Thymus (tissue), 11 donors: Measurements from ENCODE around the gene ALDH1L1. TPM values are rescaled to one million over a fixed set of nuclear protein-coding genes. Genes with fewer than 3 reads are reported as not detected.

ENCODE experiments used
- DNase-seq, 9 donors: peaks; one replicate each; pipeline ENCODE4 v3.0.0-alpha.2; 2013; ENCODE audit warnings: low spot score in 9 of 9, low read depth in 6 of 9, missing footprints in 1 of 9
- H3K27ac ChIP-seq, 2 donors: one replicate each; pipeline ENCODE4 v1.5.1; 2013; ENCODE audit warnings: control low read depth in 1 of 2, low read depth in 1 of 2, low read length in 1 of 2, mild to moderate bottlenecking in 1 of 2, moderate library complexity in 1 of 2
- H3K27me3 ChIP-seq, 2 donors: one replicate each; pipeline ENCODE4 v1.5.1; 2013; ENCODE audit warnings: low read length in 1 of 2; ENCODE audit not compliant: control insufficient read depth in 2 of 2, insufficient read depth in 1 of 2
- H3K36me3 ChIP-seq, 2 donors: one replicate each; pipeline ENCODE4 v1.5.1; 2013; ENCODE audit warnings: low read length in 1 of 2, mild to moderate bottlenecking in 1 of 2, moderate library complexity in 1 of 2; ENCODE audit not compliant: control insufficient read depth in 2 of 2, insufficient read depth in 2 of 2
- H3K4me1 ChIP-seq, 2 donors: one replicate each; pipeline ENCODE4 v1.5.1; 2013; ENCODE audit warnings: low read length in 2 of 2; ENCODE audit not compliant: control insufficient read depth in 2 of 2, insufficient read depth in 2 of 2
- H3K4me3 ChIP-seq, 2 donors: one replicate each; pipeline ENCODE4 v1.5.1; 2013; ENCODE audit warnings: low read length in 2 of 2, control low read depth in 1 of 2, mild to moderate bottlenecking in 1 of 2
- H3K9me3 ChIP-seq, 2 donors: one replicate each; pipeline ENCODE4 v1.5.1; 2013; ENCODE audit warnings: low read length in 1 of 2, mild to moderate bottlenecking in 1 of 2; ENCODE audit not compliant: control insufficient read depth in 2 of 2, insufficient read depth in 1 of 2
- WGBS: extraction: QIAGEN DNeasy Blood & Tissue Kit; methylation state at CpG from one replicate; pipeline ENCODE4 v1.1.7; 2013; 5-methylcytosine and 5-hydroxymethylcytosine counted together
- polyA plus RNA-seq: library from polyadenylated mRNA; stranded (reverse); fragments of 200-250 nt; gene quantifications from one replicate; pipeline ENCODE4 v1.2.3, GENCODE V29; 2013
- total RNA-seq: library from RNA; stranded (reverse); fragments of 120-200 nt; gene quantifications from one replicate; pipeline ENCODE4 v1.2.4, GENCODE V29; 2013
- donor health status: healthy.

ALDH1L1 gene
- total and polyA plus RNA-seq, 2 donors: 0.85 to 15.6 TPM

DNA sequence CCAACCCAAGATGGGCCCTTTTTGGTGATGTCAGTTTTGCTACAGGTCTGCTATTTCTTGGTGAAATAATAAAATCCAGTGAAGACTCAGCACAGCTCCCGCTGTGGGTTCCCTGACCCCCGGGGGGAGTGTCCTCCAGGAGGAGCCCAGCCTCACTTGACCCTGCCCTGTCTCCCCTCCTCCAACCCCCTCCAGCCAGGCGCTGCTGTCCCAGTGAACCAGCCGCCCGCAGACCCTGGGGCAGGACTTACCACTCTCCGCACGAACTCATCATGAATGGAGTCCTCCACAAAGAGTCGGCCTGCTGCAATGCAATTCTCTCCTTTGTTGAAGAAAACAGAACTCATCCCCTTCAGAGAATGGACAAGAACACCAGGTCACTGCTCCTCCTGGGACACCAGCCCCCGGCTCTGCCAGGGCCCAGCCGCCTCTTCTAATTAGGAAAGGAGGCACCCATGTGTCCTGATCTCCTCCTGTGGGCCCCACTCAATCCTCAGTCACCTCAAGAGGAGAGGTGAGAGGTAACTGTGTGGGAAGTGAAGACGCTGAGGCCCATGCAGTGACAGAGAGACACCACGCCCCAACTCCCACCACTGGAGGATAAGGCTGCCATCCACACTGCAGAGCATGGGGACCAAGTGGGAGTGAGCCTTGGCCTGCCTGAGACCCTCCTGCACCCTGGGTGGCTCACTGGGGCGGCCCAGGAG lies 67.7 kb downstream of the ALDH1L1 start:
- H3K27me3 ChIP-seq: no peaks in the 10 kb centered on the region
- 95% methylated on average over 13 of the region's 13 CpGs for WGBS
- H3K9me3 ChIP-seq: no peaks in the 10 kb centered on the region
- no peak for DNase-seq
- H3K27ac ChIP-seq: no peak overlapping the region
- peaks cover 4 to 11% of the 10 kb centered on the region in 2 donors for H3K4me1 ChIP-seq
- no peak overlapping the region for H3K4me3 ChIP-seq
- H3K36me3 ChIP-seq: no peaks in the 10 kb centered on the region

DNA sequence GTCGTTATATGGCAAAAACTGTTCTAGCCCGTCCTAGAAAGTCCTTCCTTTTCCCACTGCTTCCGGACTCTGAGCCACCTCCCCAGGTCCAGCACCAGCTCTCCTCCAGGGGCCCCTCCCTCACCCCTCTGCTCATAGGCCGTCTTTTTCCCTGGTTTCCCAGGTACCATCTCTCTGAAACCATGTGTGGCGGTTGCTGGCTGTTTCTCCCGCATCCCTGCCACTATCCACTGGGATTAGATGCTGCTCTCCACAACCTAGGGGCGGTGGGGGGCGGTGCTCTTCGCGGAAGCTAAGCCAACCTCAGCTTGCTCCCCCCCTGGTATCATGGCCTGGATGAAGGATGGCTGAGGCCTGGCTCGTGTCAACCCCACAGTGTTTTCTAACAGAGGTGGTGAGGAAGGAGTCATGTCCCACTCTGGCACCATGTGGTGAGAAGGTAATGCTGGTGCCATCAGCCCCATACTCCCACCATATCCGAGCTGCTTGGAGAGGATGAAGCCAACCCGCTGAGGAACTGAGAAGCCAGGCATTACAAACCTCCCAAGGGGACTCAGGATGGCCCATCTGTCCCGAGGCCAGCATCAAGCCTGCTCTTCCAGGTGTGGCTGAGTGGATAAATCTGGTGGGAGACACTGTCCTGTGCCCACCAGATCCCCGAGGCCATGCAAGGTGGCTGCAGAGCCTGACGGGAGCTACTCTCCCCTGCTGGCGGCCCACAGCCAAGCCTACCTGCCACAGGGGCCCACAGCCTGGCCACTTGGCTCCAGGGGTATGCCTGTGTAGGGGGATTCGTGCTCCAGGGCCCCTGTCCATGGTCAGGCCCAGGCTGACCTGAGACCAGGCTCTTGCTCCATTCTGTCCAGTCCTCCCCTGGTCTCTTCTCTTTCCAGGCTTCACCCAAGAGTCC lies 68.6 kb downstream of the ALDH1L1 start:
- Histone ChIP-seq H3K9me3 (peaks cover 0 to 6% of the 10 kb centered on the region in 2 donors), H3K36me3 (no peaks in the 10 kb centered on the region), H3K27me3 (no peaks in the 10 kb centered on the region), H3K4me1 (peaks cover 13 to 19% of the 10 kb centered on the region in 2 donors), H3K4me3 (no peak overlapping the region), H3K27ac (no peak overlapping the region)
- WGBS: 94% methylated on average over 18 of the region's 18 CpGs
- DNase-seq: no peak

- peaks cover 0 to 8% of the 10 kb centered on the region in 2 donors for H3K9me3 ChIP-seq
- DNase-seq: no peak
Measured at GRCh38 chr3:126111126-126111551, 69.2 kb downstream of the ALDH1L1 start.

GRCh38 chr3:126110431-126111125 lies 69.8 kb downstream of the ALDH1L1 start:
- Histone ChIP-seq H3K27ac (no peak overlapping the region), H3K4me1 (peaks cover 9 to 17% of the 10 kb centered on the region in 2 donors), H3K36me3 (no peaks in the 10 kb centered on the region), H3K4me3 (no peak overlapping the region), H3K27me3 (no peaks in the 10 kb centered on the region), H3K9me3 (peaks cover 0 to 8% of the 10 kb centered on the region in 2 donors)
- 96% methylated on average over 12 of the region's 12 CpGs for WGBS
- no peak for DNase-seq

More at GRCh38 chr3:126111126-126111551, 69.2 kb downstream of the ALDH1L1 start:
- Histone ChIP-seq H3K27me3 (no peaks in the 10 kb centered on the region), H3K27ac (no peak overlapping the region), H3K36me3 (no peaks in the 10 kb centered on the region), H3K4me3 (no peak overlapping the region), H3K4me1 (peaks cover 9 to 17% of the 10 kb centered on the region in 2 donors)
- WGBS: 94% methylated on average over 10 of the region's 10 CpGs

GRCh38 chr3:126109880-126110235 lies 70.5 kb downstream of the ALDH1L1 start:
- no peaks in the 10 kb centered on the region for H3K36me3 ChIP-seq
- 97% methylated on average over 10 of the region's 10 CpGs for WGBS
- H3K9me3 ChIP-seq: peaks cover 0 to 8% of the 10 kb centered on the region in 2 donors
- H3K27ac ChIP-seq: no peak overlapping the region
- H3K4me3 ChIP-seq: no peak overlapping the region
- no peak for DNase-seq
- H3K27me3 ChIP-seq: no peaks in the 10 kb centered on the region
- H3K4me1 ChIP-seq: peaks cover 9 to 17% of the 10 kb centered on the region in 2 donors

GRCh38 chr3:126109146-126109879 lies 71.1 kb downstream of the ALDH1L1 start:
- peaks cover 0 to 8% of the 10 kb centered on the region in 2 donors for H3K9me3 ChIP-seq
- H3K27me3 ChIP-seq: no peaks in the 10 kb centered on the region
- H3K4me3 ChIP-seq: no peak overlapping the region
- no peak overlapping the region for H3K27ac ChIP-seq
- H3K4me1 ChIP-seq: peaks cover 9 to 17% of the 10 kb centered on the region in 2 donors
- no peaks in the 10 kb centered on the region for H3K36me3 ChIP-seq
- DNase-seq: no peak
- WGBS: 96% methylated on average over 13 of the region's 13 CpGs

- Histone ChIP-seq H3K36me3 (no peaks in the 10 kb centered on the region), H3K9me3 (peaks cover 0 to 8% of the 10 kb centered on the region in 2 donors), H3K4me1 (peaks cover 9 to 17% of the 10 kb centered on the region in 2 donors), H3K27ac (no peak overlapping the region), H3K4me3 (no peak overlapping the region), H3K27me3 (no peaks in the 10 kb centered on the region)
- no peak for DNase-seq
- 99% methylated on average over 5 of the region's 5 CpGs for WGBS
Measured at GRCh38 chr3:126108676-126109050, 71.7 kb downstream of the ALDH1L1 start.

DNA sequence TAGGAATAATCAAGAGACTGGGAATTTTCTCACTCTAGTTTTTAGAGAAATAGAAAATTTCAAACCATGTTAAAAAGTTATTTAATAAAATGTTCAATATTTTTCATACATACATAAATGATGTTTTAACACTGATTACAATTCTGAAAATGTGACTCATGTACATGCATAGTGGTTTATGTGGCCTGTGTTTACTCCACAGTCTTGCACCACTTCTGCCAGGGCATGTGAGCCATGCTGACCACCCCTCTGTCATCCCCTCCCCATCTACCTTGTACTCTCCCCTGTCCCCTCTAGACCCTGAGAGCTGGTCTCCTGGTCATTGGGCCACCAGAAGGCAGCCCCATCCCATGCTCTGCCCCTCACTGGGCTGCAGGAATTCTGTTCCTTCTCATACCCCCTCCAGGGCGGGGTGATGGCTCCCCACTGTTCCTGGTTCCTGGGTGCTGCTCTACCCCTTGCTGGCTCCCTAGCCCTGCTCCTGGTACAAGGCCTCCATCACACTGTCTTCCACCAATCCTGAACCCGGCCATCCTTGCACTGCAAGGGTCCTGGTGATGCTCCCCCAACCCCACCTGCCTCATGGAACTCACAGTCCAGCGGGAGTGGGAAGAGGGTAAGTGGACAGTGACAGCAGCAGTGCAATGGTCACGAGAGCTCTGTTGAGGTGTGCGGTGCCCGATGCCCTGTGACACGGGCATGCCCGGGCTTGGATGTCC lies 72.3 kb downstream of the ALDH1L1 start:
- peaks cover 0 to 8% of the 10 kb centered on the region in 2 donors for H3K9me3 ChIP-seq
- 98% methylated on average over 8 of the region's 8 CpGs for WGBS
- no peak for DNase-seq

More for the DNA sequence above, 72.3 kb downstream of the ALDH1L1 start:
- H3K27me3 ChIP-seq: no peaks in the 10 kb centered on the region
- H3K4me1 ChIP-seq: peaks cover 9 to 17% of the 10 kb centered on the region in 2 donors
- no peak overlapping the region for H3K27ac ChIP-seq
- H3K4me3 ChIP-seq: no peak overlapping the region
- no peaks in the 10 kb centered on the region for H3K36me3 ChIP-seq
